Esophagus squamous epithelium (tissue), 4 donors: ENCODE measurements around the gene GET3.

Source experiments
- CTCF ChIP-seq, 6 experiments: fragments of 450-650 bp in 4 of 6; fragments of 200-600 bp in 2 of 6; sonication (generic) in 2 of 6; IDR thresholded peaks; one replicate each; pipeline ENCODE4 v1.5.1; 2016 to 2019; ENCODE audit warnings: antibody characterized with exemption in 6 of 6, mild to moderate bottlenecking in 4 of 6, moderate library complexity in 4 of 6
- POLR2A ChIP-seq, 4 donors: fragments of 450-650 bp; IDR thresholded peaks; one replicate each; pipeline ENCODE4 v1.6.1; 2017; ENCODE audit warnings: antibody characterized with exemption in 4 of 4, mild to moderate bottlenecking in 4 of 4, moderate library complexity in 3 of 4

- TF ChIP-seq POLR2A (IDR thresholded peaks at IDR 0.05) (no peak), CTCF (IDR thresholded peaks at IDR 0.05) (no peak)
Observed at GRCh38 chr19:12731337-12731736, 6.0 kb upstream of the GET3 start.
